Inferior parietal cortex (tissue), 1 donor: ENCODE results near the gene SERTAD4.
"Not testable (repeated sequence)": the region's sequence is repeated elsewhere in the genome, so short reads cannot be mapped to it uniquely, and the experiment has no call there.

ENCODE experiments used
- DNase-seq: peaks from one replicate; pipeline ENCODE4 v3.0.0-alpha.2; 2016; ENCODE audit errors: extremely low spot score

SERTAD4 gene

DNA sequence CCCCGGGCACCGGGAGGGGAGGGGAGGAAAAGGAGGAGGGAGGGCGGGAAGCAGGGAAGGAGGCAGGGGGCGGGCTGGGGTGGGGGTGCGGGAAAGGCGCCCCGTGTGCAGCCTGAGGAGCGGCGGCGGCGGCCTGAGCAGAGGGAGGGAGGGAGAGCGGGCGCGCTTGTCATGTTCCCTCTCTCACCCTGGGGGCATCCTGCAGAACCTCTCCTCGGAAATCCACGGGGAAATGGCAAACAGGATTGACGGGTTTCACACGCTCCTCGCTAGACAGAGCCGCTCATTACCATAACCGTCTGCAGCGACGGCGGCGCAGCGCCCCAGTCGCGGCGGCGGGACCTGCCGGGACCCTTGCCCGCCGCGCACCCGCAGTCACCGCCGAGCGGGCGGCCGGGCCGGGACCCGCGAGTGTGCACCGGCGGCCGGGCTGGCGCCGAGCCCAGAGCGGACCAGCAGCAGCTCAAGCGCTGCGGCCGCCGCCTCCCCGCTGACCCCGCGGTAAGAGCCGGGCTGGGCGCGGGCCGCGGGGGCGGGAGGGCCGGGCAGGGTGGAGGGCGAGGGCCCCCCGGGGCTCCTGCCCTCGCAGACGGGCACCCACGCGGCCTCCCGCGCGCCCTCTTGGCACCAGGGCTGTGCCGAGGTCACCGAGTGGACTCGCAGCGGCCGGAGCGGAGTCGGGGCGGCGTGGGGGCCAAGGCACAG lies at the start of gene SERTAD4:
TSS of gene SERTAD4 (plus strand) at position 286 of the 705 bp plus-strand sequence. CDS start 5,165 bp downstream, outside the sequence.
- DNase-seq, result no peak

- DNase-seq, result no peak
These were observed 47.5 kb upstream of the SERTAD4 start for GRCh38 chr1:210185063-210185462.

GRCh38 chr1:210187849-210188606 lies 44.6 kb upstream of the SERTAD4 start:
- DNase-seq, result not testable (repeated sequence)

DNA sequence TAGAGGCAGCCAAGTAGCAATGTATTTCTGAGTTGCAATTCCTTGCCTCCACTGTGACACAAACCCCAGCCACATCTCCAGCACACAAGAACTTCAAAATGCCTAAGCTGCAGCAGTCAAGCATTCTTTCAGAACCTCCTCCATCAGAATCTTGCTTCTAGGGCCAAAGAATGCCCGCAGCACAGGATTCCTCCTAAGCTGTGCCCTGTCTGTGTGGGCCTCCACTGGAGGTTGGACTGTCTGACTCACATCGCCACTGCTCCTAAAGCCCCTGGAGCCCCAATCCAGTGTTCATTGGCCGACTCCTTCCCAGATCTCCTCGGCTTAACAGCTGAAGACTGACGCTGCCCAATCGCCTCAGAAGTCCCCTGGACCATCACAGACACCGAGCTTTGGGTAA lies 43.2 kb upstream of the SERTAD4 start:
- no peak for DNase-seq

DNA sequence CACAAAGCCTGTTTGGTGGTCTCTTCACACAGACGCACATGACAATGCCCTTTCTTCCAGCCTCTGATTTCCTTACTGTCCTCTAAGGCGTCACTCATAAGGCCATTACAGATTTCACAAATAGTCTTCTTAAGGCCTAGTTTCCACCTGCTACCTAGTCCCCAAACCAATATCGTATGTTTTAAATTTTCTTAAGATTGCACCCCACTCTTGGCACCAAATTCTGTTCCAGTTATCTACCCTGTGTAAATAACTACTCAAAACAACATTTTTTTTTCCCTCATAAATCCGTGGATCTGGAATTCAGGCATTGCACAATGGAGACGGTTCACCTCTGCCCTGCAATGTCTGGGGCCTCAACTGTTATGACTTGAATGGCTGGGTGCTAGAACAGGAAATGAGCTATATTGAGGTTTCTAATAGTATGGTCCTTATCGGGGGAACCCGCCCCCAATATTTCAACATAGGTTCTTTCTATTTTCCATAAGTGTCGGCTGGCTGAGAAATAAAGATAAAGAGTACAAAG lies 36.9 kb upstream of the SERTAD4 start:
- DNase-seq, result no peak

DNA sequence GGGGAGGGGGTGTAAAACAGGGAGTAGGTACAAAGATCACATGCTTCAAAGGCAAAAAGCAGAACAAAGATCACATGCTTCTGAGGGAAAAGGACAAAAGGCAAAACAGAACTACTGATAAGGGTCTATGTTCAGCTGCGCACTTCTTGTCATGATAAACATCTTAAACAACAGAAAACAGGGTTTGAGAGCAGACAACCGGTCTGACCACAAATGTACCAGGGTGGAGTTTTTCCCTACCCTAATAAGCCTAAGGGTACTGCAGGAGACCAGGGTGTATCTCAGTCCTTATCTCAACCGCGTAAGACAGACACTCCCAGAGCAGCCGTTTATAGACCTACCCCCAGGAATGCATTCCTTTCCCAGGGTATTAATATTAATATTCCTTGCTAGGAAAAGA lies 36.3 kb upstream of the SERTAD4 start:
- not testable (repeated sequence) for DNase-seq

DNA sequence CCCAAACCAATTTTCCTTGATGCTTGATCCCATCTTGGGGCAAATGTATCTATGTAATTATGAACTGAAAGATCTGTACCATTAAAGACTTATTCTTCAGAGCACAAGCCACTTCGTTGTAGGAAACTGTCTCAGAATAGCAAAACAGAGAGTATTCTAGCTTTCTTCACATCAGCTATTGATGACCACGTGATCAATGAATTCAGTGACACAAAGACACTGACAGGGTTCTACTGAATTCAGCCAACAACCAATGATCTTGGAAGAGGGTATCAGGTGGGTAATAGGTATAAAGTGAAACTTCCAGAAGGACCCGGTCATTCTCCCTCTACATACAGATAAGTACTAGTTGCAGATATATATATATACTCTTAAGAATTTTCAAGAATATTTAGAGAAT lies 33.8 kb upstream of the SERTAD4 start:
- DNase-seq, result no peak

DNA sequence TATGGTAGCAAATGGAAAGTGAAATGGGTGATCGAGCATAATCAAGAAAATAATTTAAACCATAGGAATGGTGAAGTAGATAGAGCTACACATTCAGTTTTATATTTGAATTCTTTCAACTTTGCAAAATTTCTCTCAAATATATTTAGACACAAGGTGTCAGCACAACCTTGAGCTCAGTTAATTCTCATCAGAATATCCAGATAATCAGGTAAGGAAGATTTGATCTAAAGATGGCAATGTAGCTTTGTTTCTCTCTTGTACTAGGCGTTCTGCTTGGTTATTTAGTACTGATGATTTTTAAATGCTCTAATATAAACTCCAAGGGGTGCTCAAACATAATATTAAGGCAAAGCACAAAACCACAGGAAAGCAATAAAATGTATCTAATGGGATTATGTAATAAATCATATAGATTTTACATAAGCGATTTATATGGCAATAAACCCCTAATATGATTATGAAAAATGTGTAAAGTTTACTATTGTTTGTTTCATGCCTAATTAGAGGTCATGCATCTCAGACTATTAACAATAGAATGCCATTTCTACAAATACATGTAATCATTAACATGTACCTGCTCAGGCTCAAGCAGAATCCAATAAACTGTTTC lies 32.4 kb upstream of the SERTAD4 start:
- DNase-seq, result no peak

DNA sequence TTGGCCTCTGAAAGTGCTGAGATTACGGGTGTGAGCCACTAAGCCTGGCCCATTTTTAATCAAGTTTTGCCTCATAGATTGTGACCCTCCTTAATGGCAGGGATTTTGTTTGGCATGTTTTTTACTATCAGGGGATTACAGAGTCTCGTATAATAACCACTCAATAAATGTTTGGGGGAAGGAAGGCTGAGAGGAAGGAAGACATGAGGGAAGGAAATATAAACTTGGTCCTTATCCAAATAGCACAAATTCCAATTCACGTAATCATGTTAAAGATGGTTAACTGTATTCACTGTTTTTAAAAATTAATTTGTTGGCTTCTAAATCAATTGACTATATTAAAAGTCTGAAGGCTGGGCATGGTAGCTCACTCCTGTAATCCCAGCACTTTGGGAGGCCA lies 30.9 kb upstream of the SERTAD4 start:
- DNase-seq, result no peak

DNA sequence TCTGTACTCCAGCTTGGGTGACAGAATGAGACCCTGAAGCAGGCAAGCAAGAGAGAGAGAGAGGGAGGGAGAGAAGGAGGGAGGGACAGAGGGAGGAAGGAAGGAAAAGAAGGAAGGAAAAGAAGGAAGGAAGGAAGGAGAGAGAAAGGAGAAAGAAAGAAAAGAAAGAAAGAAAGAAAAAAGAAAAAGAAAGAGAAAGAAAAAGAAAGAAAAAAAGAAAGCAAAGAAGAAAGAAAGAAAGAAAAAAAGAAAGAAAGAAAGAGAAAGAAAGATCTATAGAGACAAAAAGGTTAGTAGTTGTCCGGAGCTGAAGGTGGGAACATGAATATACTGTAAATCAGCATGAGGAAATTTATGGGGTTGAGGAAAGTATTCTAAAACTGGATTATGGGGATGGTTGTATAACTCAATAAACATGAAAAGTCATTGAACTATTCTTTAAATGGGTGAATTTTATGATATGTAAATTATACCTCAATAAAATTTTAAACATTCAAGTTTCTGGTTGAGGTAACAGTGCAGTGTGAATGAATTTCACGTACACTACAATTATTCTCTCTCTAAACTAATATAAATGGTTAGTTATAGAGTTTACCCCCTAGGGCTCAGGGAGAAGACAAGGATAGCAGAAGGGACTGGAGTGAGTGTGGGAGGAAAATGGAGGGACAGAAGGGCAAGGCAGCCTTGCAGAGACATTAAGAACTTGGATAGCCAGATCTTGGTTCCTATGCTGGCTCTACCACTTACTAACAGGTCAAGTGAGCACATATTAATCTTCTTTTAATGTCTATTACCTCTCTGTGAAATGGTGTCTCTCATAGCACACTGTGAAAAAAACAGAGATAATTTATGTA lies 24.8 kb upstream of the SERTAD4 start:
- DNase-seq, result no peak

DNA sequence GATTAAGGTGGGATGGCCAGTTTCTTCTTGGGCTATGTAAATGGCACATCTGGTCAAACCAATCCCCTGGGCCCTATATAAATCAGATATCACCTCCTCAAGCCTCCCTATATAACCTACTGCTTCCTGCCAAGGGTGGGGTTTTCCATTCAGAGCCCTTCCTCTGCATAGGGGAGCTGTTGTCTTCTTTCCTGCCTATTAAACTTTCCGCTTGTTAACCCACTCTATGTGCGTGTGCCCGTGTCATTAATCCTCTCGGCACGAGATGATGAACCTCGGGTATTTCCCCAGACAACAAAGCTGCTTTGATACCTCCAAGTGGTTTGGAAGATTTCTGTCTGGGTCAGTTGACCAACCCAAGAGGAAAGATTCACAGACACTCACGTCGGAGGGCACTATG lies 19.3 kb upstream of the SERTAD4 start:
- DNase-seq, result no peak

DNA sequence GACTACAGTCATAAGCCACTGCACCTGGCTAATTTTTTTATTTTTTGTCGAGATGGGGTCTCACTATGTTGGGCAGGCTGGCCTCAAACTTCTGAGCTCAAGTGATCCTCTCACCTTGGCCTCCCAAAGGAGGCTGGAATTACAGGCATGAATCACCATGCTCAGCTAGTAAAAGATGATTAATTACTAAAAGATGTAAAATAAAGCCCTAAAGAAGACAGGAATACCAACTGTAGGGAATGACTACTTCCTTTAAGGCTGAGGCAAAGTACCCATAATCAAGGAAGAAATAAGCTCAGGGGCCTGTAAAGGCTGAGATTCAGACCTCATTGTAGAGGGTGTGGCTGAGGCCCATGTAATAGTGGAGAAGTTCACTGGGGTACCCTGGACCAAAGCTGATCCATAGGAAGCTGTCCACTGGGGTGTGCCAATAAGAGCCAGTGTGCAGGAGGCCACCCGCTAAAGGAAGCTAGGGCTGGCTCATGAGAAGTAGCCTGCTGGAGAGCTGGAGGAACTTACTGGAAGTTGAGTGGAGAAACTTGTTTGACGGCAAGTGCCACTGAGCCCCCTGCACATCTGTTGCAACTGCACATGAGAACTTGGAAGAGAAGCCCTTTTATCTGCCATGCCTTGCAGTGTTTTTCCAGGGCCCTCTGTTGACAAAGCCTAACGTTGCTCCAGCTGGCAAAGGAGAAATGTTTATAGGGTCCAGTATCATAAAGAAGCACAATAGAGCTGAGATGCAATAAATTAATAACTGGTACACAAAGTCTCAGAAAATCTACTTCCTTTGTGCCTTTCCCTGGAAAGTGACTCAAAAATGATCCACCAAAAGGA lies 17.8 kb upstream of the SERTAD4 start:
- no peak for DNase-seq

DNA sequence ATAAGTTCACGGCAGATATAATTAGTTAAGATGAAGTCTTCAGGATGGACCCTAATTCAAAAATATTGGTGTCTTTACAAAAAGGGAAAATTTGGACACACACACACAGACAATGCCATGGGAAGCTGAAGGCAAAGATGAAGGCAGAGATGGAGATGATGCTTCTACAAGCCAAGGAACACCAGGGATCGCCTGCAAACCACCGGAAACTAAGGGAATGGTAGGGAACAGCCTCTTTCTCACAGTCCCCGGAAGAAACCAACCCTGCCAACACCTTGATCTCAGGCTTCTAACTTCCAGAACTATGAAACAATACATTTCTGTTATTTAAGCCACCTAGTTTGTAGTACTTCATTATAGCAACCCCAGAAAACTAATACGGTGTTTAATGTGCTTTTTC lies 15.1 kb upstream of the SERTAD4 start:
- DNase-seq, result no peak

DNA sequence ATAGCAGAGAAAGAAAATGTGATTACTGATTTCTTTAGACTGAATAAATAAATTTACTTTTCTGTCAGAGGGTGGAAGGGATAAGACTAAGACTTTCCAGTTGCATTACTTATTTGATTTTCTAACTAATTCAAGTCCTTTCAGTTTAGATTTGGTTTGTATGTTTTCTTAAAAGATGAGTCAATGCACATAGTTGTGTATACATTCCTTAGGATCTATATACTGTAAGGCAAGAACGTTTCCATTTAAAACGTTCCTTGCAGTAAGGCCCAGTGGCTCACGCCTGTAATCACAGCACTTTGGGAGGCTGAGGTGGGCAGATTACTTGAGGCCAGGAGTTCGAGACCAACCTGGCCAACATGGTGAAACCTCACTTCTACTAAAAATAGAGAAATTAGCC lies 14.5 kb upstream of the SERTAD4 start:
- DNase-seq, result no peak

GRCh38 chr1:210222340-210223006 lies 10.1 kb upstream of the SERTAD4 start:
- no peak for DNase-seq

GRCh38 chr1:210223226-210223904 lies 9.2 kb upstream of the SERTAD4 start:
- DNase-seq, result no peak

- DNase-seq, result no peak
These were observed 4.4 kb upstream of the SERTAD4 start for GRCh38 chr1:210228158-210228557.

- DNase-seq, result no peak
These were observed 2.4 kb upstream of the SERTAD4 start for GRCh38 chr1:210230149-210230695.

GRCh38 chr1:210231846-210232510 lies 618 bp upstream of the SERTAD4 start:
- DNase-seq, result no peak
